ENCODE measurements around the gene PHKB. TPM values are rescaled to one million over a fixed set of nuclear protein-coding genes. Genes with fewer than 3 reads are reported as not detected.
"Not testable (repeated sequence)": the region's sequence is repeated elsewhere in the genome, so short reads cannot be mapped to it uniquely, and the experiment has no call there.

PHKB gene
- total RNA-seq, 1 donor from 2014 or later: 57.7 TPM

- Mint-ChIP-seq H3K4me3 (ENCODE audit: unreplicated experiment) (no peak overlapping the region), H3K36me3 (ENCODE audit: low read depth) (peaks cover 38% of the 10 kb centered on the region), H3K4me1 (ENCODE audit: low read depth) (no peaks in the 10 kb centered on the region), H3K27ac (ENCODE audit: unreplicated experiment) (no peak overlapping the region), H3K9me3 (ENCODE audit: low read depth) (peaks cover 25% of the 10 kb centered on the region), H3K27me3 (ENCODE audit: low read depth) (no peaks in the 10 kb centered on the region)
- DNase-seq (ENCODE audit: low spot score): no peak
- TF ChIP-seq CTCF (IDR thresholded peaks at IDR 0.05): no peak
Observed at GRCh38 chr16:47553853-47554564, 92.9 kb downstream of the PHKB start.

GRCh38 chr16:47554587-47554986, 93.5 kb downstream of the PHKB start:
- Mint-ChIP-seq H3K36me3 (ENCODE audit: low read depth) (peaks cover 38% of the 10 kb centered on the region), H3K9me3 (ENCODE audit: low read depth) (peaks cover 25% of the 10 kb centered on the region)
- H3K27me3 Mint-ChIP-seq (ENCODE audit: low read depth); H3K4me1 Mint-ChIP-seq (ENCODE audit: low read depth); H3K27ac Mint-ChIP-seq (ENCODE audit: unreplicated experiment); H3K4me3 Mint-ChIP-seq (ENCODE audit: unreplicated experiment); DNase-seq (ENCODE audit: low spot score): not testable (repeated sequence)

GRCh38 chr16:47561286-47561685, 100.2 kb downstream of the PHKB start:
- H3K27ac Mint-ChIP-seq (ENCODE audit: unreplicated experiment): no peak overlapping the region
- no peaks in the 10 kb centered on the region for H3K27me3 Mint-ChIP-seq (ENCODE audit: low read depth)
- H3K4me3 Mint-ChIP-seq (ENCODE audit: unreplicated experiment): no peak overlapping the region
- H3K36me3 Mint-ChIP-seq (ENCODE audit: low read depth): peaks cover 11% of the 10 kb centered on the region
- no peak for DNase-seq (ENCODE audit: low spot score)
- no peak for TF ChIP-seq CTCF (IDR thresholded peaks at IDR 0.05)
- peaks cover 13% of the 10 kb centered on the region for H3K9me3 Mint-ChIP-seq (ENCODE audit: low read depth)
- H3K4me1 Mint-ChIP-seq (ENCODE audit: low read depth): peaks cover 12% of the 10 kb centered on the region

- Mint-ChIP-seq H3K27ac (ENCODE audit: unreplicated experiment) (no peak overlapping the region), H3K27me3 (ENCODE audit: low read depth) (no peaks in the 10 kb centered on the region), H3K4me1 (ENCODE audit: low read depth) (peaks cover 12% of the 10 kb centered on the region), H3K9me3 (ENCODE audit: low read depth) (peaks cover 13% of the 10 kb centered on the region), H3K4me3 (ENCODE audit: unreplicated experiment) (no peak overlapping the region), H3K36me3 (ENCODE audit: low read depth) (peaks cover 11% of the 10 kb centered on the region)
- DNase-seq (ENCODE audit: low spot score): no peak
- TF ChIP-seq CTCF (IDR thresholded peaks at IDR 0.05): no peak
Observed at GRCh38 chr16:47562366-47562765, 101.2 kb downstream of the PHKB start.

GRCh38 chr16:47565454-47565853, 104.3 kb downstream of the PHKB start:
- DNase-seq (ENCODE audit: low spot score): no peak
- H3K27me3 Mint-ChIP-seq (ENCODE audit: low read depth): no peaks in the 10 kb centered on the region
- peak overlapping the region; percentile 68 for H3K27ac Mint-ChIP-seq (ENCODE audit: unreplicated experiment)
- peaks cover 12% of the 10 kb centered on the region for H3K4me1 Mint-ChIP-seq (ENCODE audit: low read depth)
- peaks cover 10% of the 10 kb centered on the region for H3K9me3 Mint-ChIP-seq (ENCODE audit: low read depth)
- peaks cover 13% of the 10 kb centered on the region for H3K36me3 Mint-ChIP-seq (ENCODE audit: low read depth)
- no peak for TF ChIP-seq CTCF (IDR thresholded peaks at IDR 0.05)
- H3K4me3 Mint-ChIP-seq (ENCODE audit: unreplicated experiment): no peak overlapping the region

- no peaks in the 10 kb centered on the region for H3K27me3 Mint-ChIP-seq (ENCODE audit: low read depth)
- no peak overlapping the region for H3K4me3 Mint-ChIP-seq (ENCODE audit: unreplicated experiment)
Observed at GRCh38 chr16:47567321-47567720, 106.2 kb downstream of the PHKB start.

More at GRCh38 chr16:47567321-47567720, 106.2 kb downstream of the PHKB start:
- TF ChIP-seq CTCF (IDR thresholded peaks at IDR 0.05): no peak
- DNase-seq (ENCODE audit: low spot score): no peak
- H3K4me1 Mint-ChIP-seq (ENCODE audit: low read depth): peaks cover 12% of the 10 kb centered on the region
- no peak overlapping the region for H3K27ac Mint-ChIP-seq (ENCODE audit: unreplicated experiment)
- H3K36me3 Mint-ChIP-seq (ENCODE audit: low read depth): peaks cover 10% of the 10 kb centered on the region
- peaks cover 10% of the 10 kb centered on the region for H3K9me3 Mint-ChIP-seq (ENCODE audit: low read depth)
